Dendritic cell treated with granulocyte-macrophage colony-stimulating factor and Interleukin-4, amounts not matched to agents 40 ng/mL and 50 ng/mL, for 4 days (primary cell): Measurements from ENCODE around the gene HBM.
"Not testable (repeated sequence)": the region's sequence is repeated elsewhere in the genome, so short reads cannot be mapped to it uniquely, and the experiment has no call there.

Experiments
- H3K27ac Mint-ChIP-seq: one replicate; pipeline ENCODE4 v1.8.0; 2022; ENCODE audit warnings: mild to moderate bottlenecking, mixed read lengths
- H3K27me3 Mint-ChIP-seq: one replicate; pipeline ENCODE4 v1.8.0; 2022; ENCODE audit warnings: mild to moderate bottlenecking, mixed read lengths
- H3K36me3 Mint-ChIP-seq: one replicate; pipeline ENCODE4 v1.8.0; 2022; ENCODE audit warnings: low read depth, mixed read lengths
- H3K4me1 Mint-ChIP-seq: one replicate; pipeline ENCODE4 v1.8.0; 2022; ENCODE audit warnings: low read depth, mixed read lengths
- H3K4me3 Mint-ChIP-seq: one replicate; pipeline ENCODE4 v1.8.0; 2022; ENCODE audit warnings: mild to moderate bottlenecking, moderate library complexity, mixed read lengths
- H3K9me3 Mint-ChIP-seq: one replicate; pipeline ENCODE4 v1.8.0; 2022; ENCODE audit warnings: mixed read lengths
- intact Hi-C: fragments of 100-400 bp; cut with micrococcal nuclease; formaldehyde crosslinking; loops from one replicate; pipeline ENCODE4 v1.15.0; 2022

Gene HBM

GRCh38 chr16:165539-166374 is at the start of gene HBM:
Gene HBM (plus strand): TSS chr16:165978. CDS start chr16:165998, 20 bp downstream.
- intact Hi-C loops: no loop called here
- peak within 1 kb of the TSS; percentile 67 for H3K4me3 Mint-ChIP-seq
- no peaks in the 10 kb centered on the region for H3K36me3 Mint-ChIP-seq
- peaks cover 19% of the 10 kb centered on the region for H3K4me1 Mint-ChIP-seq
- H3K27ac Mint-ChIP-seq: no peak within 1 kb of the TSS
- H3K27me3 Mint-ChIP-seq: peaks cover 83% of the 10 kb centered on the region
- no peaks in the 10 kb centered on the region for H3K9me3 Mint-ChIP-seq

GRCh38 chr16:116015-116414 is 49.8 kb upstream of the HBM start:
- no peak overlapping the region for H3K27ac Mint-ChIP-seq
- no peaks in the 10 kb centered on the region for H3K9me3 Mint-ChIP-seq
- peaks cover 15% of the 10 kb centered on the region for H3K4me1 Mint-ChIP-seq
- H3K27me3 Mint-ChIP-seq: no peaks in the 10 kb centered on the region
- peaks cover 69% of the 10 kb centered on the region for H3K36me3 Mint-ChIP-seq
- no peak overlapping the region for H3K4me3 Mint-ChIP-seq
- intact Hi-C loops: no loop called here

GRCh38 chr16:117379-118365 is 48.1 kb upstream of the HBM start:
- Mint-ChIP-seq H3K9me3 (no peaks in the 10 kb centered on the region), H3K4me1 (peaks cover 15% of the 10 kb centered on the region), H3K36me3 (peaks cover 68% of the 10 kb centered on the region), H3K27me3 (no peaks in the 10 kb centered on the region), H3K4me3 (no peak overlapping the region), H3K27ac (no peak overlapping the region)
- intact Hi-C loops: loop anchor here (1.0 to 2.0 kb wide), 2 partner anchors 64 to 245 kb away; no protein-coding TSS in a partner anchor

GRCh38 chr16:118857-119256 is 46.9 kb upstream of the HBM start:
- Mint-ChIP-seq H3K27me3 (no peaks in the 10 kb centered on the region), H3K36me3 (peaks cover 72% of the 10 kb centered on the region), H3K27ac (no peak overlapping the region), H3K4me1 (peaks cover 9% of the 10 kb centered on the region), H3K4me3 (no peak overlapping the region), H3K9me3 (no peaks in the 10 kb centered on the region)
- intact Hi-C loops: loop anchor here (2.0 kb wide), 1 partner anchor 244 kb away; no protein-coding TSS in a partner anchor

- H3K9me3 Mint-ChIP-seq: no peaks in the 10 kb centered on the region
- intact Hi-C loops: loop anchor here (2.0 kb wide), 1 partner anchor 244 kb away; no protein-coding TSS in a partner anchor
- no peak overlapping the region for H3K27ac Mint-ChIP-seq
- no peaks in the 10 kb centered on the region for H3K27me3 Mint-ChIP-seq
- H3K4me3 Mint-ChIP-seq: no peak overlapping the region
- H3K36me3 Mint-ChIP-seq: peaks cover 72% of the 10 kb centered on the region
- H3K4me1 Mint-ChIP-seq: peaks cover 8% of the 10 kb centered on the region
Measured at GRCh38 chr16:119295-119694, 46.5 kb upstream of the HBM start.

- H3K27me3 Mint-ChIP-seq: no peaks in the 10 kb centered on the region
- H3K4me3 Mint-ChIP-seq: no peak overlapping the region
- no peaks in the 10 kb centered on the region for H3K9me3 Mint-ChIP-seq
- peaks cover 8% of the 10 kb centered on the region for H3K4me1 Mint-ChIP-seq
- peaks cover 74% of the 10 kb centered on the region for H3K36me3 Mint-ChIP-seq
- no peak overlapping the region for H3K27ac Mint-ChIP-seq
- intact Hi-C loops: loop anchor here (2.0 kb wide), 1 partner anchor 243 kb away; no protein-coding TSS in a partner anchor
Measured at GRCh38 chr16:119835-120491, 45.8 kb upstream of the HBM start.

- Mint-ChIP-seq H3K4me1 (peaks cover 8% of the 10 kb centered on the region), H3K27me3 (no peaks in the 10 kb centered on the region), H3K9me3 (no peaks in the 10 kb centered on the region), H3K36me3 (peaks cover 74% of the 10 kb centered on the region), H3K27ac (no peak overlapping the region), H3K4me3 (no peak overlapping the region)
- intact Hi-C loops: no loop called here
Measured at GRCh38 chr16:120756-121155, 45.0 kb upstream of the HBM start.

GRCh38 chr16:122361-122760 is 43.4 kb upstream of the HBM start:
- no peak overlapping the region for H3K27ac Mint-ChIP-seq
- no peaks in the 10 kb centered on the region for H3K9me3 Mint-ChIP-seq
- H3K4me1 Mint-ChIP-seq: peaks cover 8% of the 10 kb centered on the region
- intact Hi-C loops: no loop called here
- H3K4me3 Mint-ChIP-seq: no peak overlapping the region
- H3K27me3 Mint-ChIP-seq: no peaks in the 10 kb centered on the region
- H3K36me3 Mint-ChIP-seq: peaks cover 60% of the 10 kb centered on the region

GRCh38 chr16:123558-124350 is 42.0 kb upstream of the HBM start:
- H3K9me3 Mint-ChIP-seq, H3K4me1 Mint-ChIP-seq, H3K4me3 Mint-ChIP-seq, H3K27ac Mint-ChIP-seq, H3K27me3 Mint-ChIP-seq, intact Hi-C loops: not testable (repeated sequence)
- peaks cover 57% of the 10 kb centered on the region for H3K36me3 Mint-ChIP-seq

- no peak overlapping the region for H3K27ac Mint-ChIP-seq
- intact Hi-C loops: no loop called here
Measured at GRCh38 chr16:125011-125410, 40.8 kb upstream of the HBM start.

GRCh38 chr16:129075-129474 is 36.7 kb upstream of the HBM start:
- Mint-ChIP-seq H3K4me3 (no peak overlapping the region), H3K9me3 (no peaks in the 10 kb centered on the region), H3K27me3 (no peaks in the 10 kb centered on the region), H3K36me3 (peaks cover 28% of the 10 kb centered on the region), H3K27ac (no peak overlapping the region), H3K4me1 (no peaks in the 10 kb centered on the region)
- intact Hi-C loops: no loop called here

More at GRCh38 chr16:125011-125410, 40.8 kb upstream of the HBM start:
- H3K36me3 Mint-ChIP-seq: peaks cover 57% of the 10 kb centered on the region
- H3K4me1 Mint-ChIP-seq: peaks cover 3% of the 10 kb centered on the region
- no peaks in the 10 kb centered on the region for H3K27me3 Mint-ChIP-seq
- H3K9me3 Mint-ChIP-seq: no peaks in the 10 kb centered on the region
- H3K4me3 Mint-ChIP-seq: no peak overlapping the region

- no peak overlapping the region for H3K4me3 Mint-ChIP-seq
- H3K27ac Mint-ChIP-seq: no peak overlapping the region
- H3K27me3 Mint-ChIP-seq: no peaks in the 10 kb centered on the region
- H3K9me3 Mint-ChIP-seq: no peaks in the 10 kb centered on the region
- intact Hi-C loops: no loop called here
- H3K4me1 Mint-ChIP-seq: no peaks in the 10 kb centered on the region
- peaks cover 12% of the 10 kb centered on the region for H3K36me3 Mint-ChIP-seq
Measured at GRCh38 chr16:130533-131173, 35.1 kb upstream of the HBM start.
